K562 (cell line): ENCODE results near the gene PPP2R5A. TPM values are rescaled to one million over a fixed set of nuclear protein-coding genes. Genes with fewer than 3 reads are reported as not detected.

Source experiments
- ARID4B ChIP-seq: sonication (generic); formaldehyde crosslinking; IDR thresholded peaks from 2 replicates; pipeline ENCODE4 v1.8.0; 2022; ENCODE audit warnings: mild to moderate bottlenecking, missing genetic modification reagents
- BRF2 ChIP-seq: IDR thresholded peaks from 3 replicates; pipeline ENCODE4 v1.6.1; 2011; ENCODE audit warnings: borderline replicate concordance, mild to moderate bottlenecking; ENCODE audit not compliant: insufficient read length, insufficient read depth
- KAT7 ChIP-seq: sonication (generic); formaldehyde crosslinking; IDR thresholded peaks from 2 replicates; pipeline ENCODE4 v1.8.0; 2022; ENCODE audit warnings: missing genetic modification reagents, mild to moderate bottlenecking, borderline replicate concordance
- MLLT1 ChIP-seq, 2 experiments: fragments of 450-650 bp; IDR thresholded peaks; 2 replicates each; pipeline ENCODE4 v1.6.1; 2016
- MYC ChIP-seq, 2 experiments: fragments of 250-450 bp in 1 of 2; sonication (Bioruptor Pico) in 1 of 2; IDR thresholded peaks; 2 replicates each; pipeline versions ENCODE4 v1.5.1 to v1.6.1; 2012 to 2021; ENCODE audit warnings: low read depth in 2 of 2, borderline replicate concordance in 1 of 2, improper control_type of control experiment in 1 of 2, low read length in 1 of 2, mild to moderate bottlenecking in 1 of 2, moderate library complexity in 1 of 2
- NBN ChIP-seq: fragments of 450-650 bp; IDR thresholded peaks from 2 replicates; pipeline ENCODE4 v1.6.1; 2016; ENCODE audit warnings: low read depth, mild to moderate bottlenecking
- TEAD4 ChIP-seq, 2 experiments: sonication (generic) in 1 of 2; formaldehyde crosslinking in 1 of 2; IDR thresholded peaks; 2 replicates each; pipeline versions ENCODE4 v1.6.1 to v1.8.0; 2012 to 2022; ENCODE audit warnings: borderline replicate concordance in 1 of 2, inconsistent platforms in 1 of 2, low read length in 1 of 2, mild to moderate bottlenecking in 1 of 2, missing genetic modification reagents in 1 of 2
- ZNF592 ChIP-seq: fragments of 450-650 bp; IDR thresholded peaks from 2 replicates; pipeline ENCODE4 v1.6.1; 2017; ENCODE audit warnings: antibody characterized with exemption, mild to moderate bottlenecking
- ZNF740 ChIP-seq, 3 experiments: fragments of 200-800 bp in 1 of 3; sonication (Bioruptor generic) in 1 of 3; sonication (generic) in 1 of 3; formaldehyde crosslinking in 1 of 3; IDR thresholded peaks; 2 replicates each; pipeline versions ENCODE4 v1.6.1 to v1.8.0; 2016 to 2022; ENCODE audit warnings: mild to moderate bottlenecking in 2 of 3, missing compliant biosample characterization in 2 of 3, missing genetic modification characterization in 2 of 3, missing genetic modification reagents in 1 of 3
- polyA plus RNA-seq, 8 experiments: library from polyadenylated mRNA; depleted of rRNA in 4 of 8; stranded (reverse) in 5 of 8; unstranded in 3 of 8; fragments of >200 nt; fragmentation: Nextera tagmentation in 2 of 8; fragmentation: Illumina TruSeq in 1 of 8; extraction: Ambion mirVana in 2 of 8; extraction: Trizol in 1 of 8; gene quantifications; 2 replicates each; pipeline versions ENCODE4 v1.2.1 to v1.2.3, GENCODE V29; 2011 to 2014; ENCODE audit warnings: inconsistent platforms in 1 of 8, missing spikeins in 1 of 8
- total RNA-seq, 7 experiments: library from RNA; depleted of rRNA in 6 of 7; stranded (reverse); fragments of >200 nt in 6 of 7; fragmentation: Illumina TruSeq in 2 of 7; extraction: Trizol in 2 of 7; gene quantifications; 2 replicates each; pipeline versions ENCODE4 v1.2.1 to v1.2.3, GENCODE V29; 2011 to 2021; ENCODE audit warnings: low replicate concordance in 1 of 7

PPP2R5A gene
- total and polyA plus RNA-seq, 9 of the 15 experiments (the other 6 are each of a cell fraction or from before 2014, with no cell fraction given), result 26.9 to 106 (median 64.3) TPM

- no peak; the same call in 1 of the 2 replicates for TF ChIP-seq ZNF592
- TF ChIP-seq ZNF740 (CRISPR knock-in tag; IDR thresholded peaks at IDR 0.05), result no peak; the same call in 1 of the 2 replicates
- TF ChIP-seq ZNF740 (tag; IDR thresholded peaks at IDR 0.05), result peak in 1 of 2 experiments; percentile 80; a peak in 2 of 4 replicates
- no peak; the same call in 1 of the 2 replicates for TF ChIP-seq ARID4B
- no peak for TF ChIP-seq MYC (IDR thresholded peaks at IDR 0.05; ENCODE audit: low read depth, low read length)
- TF ChIP-seq MYC (CRISPR knock-in tag; IDR thresholded peaks at IDR 0.05; ENCODE audit: borderline replicate concordance, low read depth), result 0 out of 2 replicates have a peak, but pooled peaks have one; percentile 43
- peak; percentile 11; the same call in 1 of the 2 replicates for TF ChIP-seq KAT7
- TF ChIP-seq MLLT1 (IDR thresholded peaks at IDR 0.05), result 0 out of 4 replicates have a peak, but pooled peaks of 1 of the 2 experiments have one; percentile 48
- TF ChIP-seq TEAD4 (IDR thresholded peaks at IDR 0.05; ENCODE audit: low read length), result 0 out of 2 replicates have a peak, but pooled peaks have one; percentile 4
- 0 out of 2 replicates have a peak, but pooled peaks have one; percentile 15 for TF ChIP-seq TEAD4 (CRISPR knock-in tag; IDR thresholded peaks at IDR 0.05; ENCODE audit: borderline replicate concordance)
- TF ChIP-seq BRF2, result no peak
- TF ChIP-seq NBN, result 0 out of 2 replicates have a peak, but pooled peaks have one; percentile 16
Observed at GRCh38 chr1:212285685-212286555, 710 bp downstream of the PPP2R5A start (continued).
